HCEC 1CT (cell line): Measurements from ENCODE around the gene HMX3.
"Not testable (repeated sequence)": the region's sequence is repeated elsewhere in the genome, so short reads cannot be mapped to it uniquely, and the experiment has no call there.

Experiments used
- DNase-seq: peaks from one replicate; pipeline ENCODE4 v3.0.0-alpha.2; 2017

Gene HMX3

DNA sequence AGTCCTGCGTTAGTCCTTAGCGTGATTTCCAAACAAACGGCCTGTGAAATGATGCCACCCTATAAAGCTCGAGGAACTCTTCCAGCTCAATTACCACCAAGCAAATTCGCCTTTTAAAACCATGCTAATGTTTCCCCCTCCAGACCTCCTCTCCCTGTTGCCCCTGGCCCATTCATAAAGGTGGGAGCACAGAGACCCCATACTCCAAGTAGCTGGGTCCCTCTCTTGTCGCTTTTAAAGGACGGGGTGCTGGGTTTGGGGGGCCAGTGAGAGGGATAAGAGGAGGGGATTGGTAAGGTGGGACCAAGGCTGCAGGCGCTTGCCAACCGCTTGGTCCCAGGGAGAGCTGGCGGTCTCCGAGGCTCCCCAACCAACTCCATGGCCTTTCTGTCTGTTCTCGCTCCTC is 13.4 kb downstream of the HMX3 start:
- DNase-seq = no peak

DNA sequence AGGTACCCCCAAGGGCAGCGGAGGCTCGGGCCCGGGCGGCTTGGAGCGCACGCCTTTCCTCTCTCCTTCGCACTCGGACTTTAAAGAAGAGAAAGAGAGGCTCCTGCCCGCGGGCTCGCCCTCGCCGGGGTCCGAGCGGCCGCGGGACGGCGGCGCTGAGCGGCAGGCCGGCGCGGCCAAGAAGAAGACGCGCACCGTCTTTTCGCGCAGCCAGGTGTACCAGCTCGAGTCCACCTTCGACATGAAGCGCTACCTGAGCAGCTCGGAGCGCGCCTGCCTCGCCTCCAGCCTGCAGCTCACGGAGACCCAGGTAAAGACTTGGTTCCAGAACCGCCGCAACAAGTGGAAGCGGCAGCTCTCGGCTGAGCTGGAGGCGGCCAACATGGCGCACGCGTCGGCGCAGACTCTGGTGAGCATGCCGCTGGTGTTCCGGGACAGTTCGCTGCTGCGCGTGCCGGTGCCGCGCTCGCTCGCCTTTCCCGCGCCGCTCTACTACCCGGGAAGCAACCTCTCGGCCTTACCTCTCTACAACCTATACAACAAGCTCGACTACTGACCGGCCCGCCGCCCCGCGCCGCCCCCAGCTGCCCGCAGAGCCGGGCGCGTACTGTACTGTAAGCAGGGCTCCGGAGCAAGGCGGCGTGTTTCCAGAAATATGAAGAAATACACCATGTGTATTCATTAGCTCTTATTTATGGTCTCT is 13.9 kb downstream of the HMX3 start:
- DNase-seq = no peak

DNA sequence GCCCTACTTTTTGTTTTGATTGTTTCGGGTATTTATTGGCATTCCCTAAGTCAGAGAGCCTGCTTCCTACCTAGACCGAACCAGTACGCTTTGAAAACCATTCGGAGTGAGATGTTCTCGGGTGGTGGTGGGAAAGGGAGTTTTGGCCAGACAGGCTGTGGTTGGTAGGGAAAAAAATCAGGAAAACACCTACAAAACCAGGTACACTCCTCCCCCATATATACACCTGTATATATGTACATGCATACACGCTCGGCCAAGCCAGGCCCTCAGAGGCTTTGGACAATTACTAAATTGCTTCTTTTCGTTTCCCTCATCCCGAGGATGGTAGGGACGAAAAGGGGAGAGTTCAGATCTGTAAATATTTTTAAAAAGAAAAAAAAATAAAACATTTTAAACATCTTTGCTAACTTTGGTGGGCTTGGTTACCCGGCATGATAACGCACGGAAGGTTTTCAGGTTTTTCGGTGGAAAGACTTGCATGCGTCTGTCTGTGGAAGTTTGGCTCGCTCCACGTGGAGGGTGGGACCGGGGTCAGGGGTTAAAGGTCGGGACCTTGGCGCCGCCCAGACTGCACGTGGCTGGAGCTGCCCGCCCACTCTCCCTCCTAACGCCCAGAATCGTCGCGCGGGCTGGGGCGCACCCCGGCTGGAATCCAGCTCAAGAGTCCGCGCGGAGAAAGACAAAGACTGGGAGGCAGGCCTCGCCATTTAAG is 14.7 kb downstream of the HMX3 start:
- no peak for DNase-seq

DNA sequence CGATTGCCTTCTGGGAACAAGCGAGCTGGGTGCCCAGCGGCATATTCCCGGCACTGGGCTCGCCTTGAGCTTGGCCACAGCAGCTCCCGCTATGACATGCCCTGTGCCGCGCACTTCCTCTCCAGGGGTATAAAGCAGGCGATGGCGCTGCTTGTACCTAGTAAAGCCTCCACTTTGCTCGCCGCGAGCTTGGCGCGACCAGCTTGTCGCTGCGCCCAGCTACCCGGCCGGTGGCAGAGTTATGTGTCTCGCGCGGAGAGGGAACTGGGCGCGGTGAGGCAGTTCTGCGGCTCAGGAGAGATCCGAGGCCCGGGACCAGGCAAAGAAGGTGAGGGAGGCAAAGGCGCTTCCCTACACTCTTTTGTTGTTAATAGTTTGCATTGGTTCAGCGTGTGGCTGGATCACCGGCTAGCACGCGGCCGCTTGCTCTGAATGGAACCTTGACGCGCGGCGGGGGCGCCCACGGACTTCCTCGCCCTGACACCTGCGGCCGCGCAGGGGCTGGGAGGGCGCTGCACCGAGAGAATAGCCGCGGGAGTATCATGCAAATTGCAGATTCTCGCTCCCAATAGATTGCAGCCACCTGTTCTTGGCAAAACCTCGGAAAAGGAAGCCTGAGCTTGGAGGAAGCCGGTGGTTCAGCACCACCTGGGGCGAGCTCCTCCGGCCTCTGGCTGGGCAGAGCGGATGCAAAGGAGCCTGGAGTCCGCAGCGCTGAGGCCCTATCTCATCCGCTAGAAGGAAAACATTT is 15.4 kb downstream of the HMX3 start:
- DNase-seq = no peak

DNA sequence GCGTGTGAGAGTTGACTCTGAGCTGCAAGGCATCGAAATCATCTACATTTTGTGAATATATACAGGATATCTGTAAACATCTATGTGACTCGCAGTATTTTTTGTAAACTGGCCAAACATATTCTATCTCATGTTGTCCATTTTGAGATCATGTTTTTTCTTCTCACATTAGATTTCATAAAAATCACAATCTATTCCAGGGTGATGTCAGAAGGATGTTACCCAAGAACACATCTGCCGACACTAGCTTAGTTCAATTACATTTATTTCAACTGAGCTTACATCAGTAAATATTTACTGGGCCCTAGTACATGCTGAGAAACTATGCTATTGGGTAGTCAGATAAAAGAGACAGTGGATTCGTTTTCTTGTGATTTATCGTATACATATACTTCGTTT is 16.0 kb downstream of the HMX3 start:
- DNase-seq = no peak

DNA sequence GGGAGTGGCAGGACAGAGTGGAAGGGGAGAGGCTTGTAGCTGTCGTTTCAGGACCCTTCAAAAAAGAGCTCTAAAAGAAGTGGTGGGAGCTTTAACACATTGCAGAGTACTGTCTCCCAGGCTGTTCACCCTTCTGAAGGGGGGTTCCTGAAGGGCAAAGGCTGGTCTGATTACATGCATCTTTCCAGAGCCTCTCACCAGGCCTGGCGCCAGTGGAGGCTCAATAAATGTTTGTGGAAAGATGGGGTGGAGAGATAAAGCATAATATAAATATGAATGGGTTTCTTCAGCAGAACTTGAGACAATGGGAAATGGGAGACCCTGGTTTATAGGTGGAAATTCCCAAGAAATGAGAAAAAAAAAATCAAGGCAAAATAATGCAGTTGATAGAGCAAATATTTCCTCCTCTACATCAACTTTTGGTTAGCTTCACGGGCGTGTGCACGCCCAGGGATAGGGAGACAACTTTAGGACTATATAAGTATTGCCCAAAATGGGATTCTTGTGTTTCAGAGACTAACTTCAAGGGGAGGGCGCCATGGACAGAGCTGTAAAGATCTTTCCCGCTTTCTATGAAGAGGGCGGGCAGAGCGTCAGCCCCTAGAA is 17.8 kb downstream of the HMX3 start:
- DNase-seq = no peak

DNA sequence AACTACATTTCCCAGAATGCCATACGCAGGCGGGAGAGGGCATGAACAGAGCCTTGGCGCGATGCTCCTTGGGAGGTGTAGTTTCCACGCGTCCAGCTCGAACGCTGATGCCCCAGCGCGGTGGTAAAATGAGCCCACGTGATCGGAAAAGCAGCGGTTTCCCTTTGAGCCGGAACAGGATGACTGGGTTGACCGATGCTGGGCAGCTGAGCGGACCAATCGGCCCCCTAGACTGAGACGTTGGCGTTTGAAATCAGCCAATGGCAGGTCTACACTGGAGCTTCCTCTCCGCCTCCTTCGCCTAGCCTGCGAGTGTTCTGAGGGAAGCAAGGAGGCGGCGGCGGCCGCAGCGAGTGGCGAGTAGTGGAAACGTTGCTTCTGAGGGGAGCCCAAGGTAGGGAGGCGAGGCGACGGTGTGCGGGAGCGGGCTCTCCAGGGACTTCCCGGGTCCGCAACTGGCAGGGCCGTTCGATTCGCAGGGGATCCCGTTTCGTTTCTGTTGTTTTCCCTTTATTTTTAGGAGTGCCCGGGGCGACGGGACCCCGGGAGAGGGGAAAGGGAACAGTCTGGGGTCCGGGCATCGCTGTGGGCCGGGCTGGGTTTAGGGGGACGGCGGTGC is 18.4 kb downstream of the HMX3 start, which contains the start of gene BUB3:
Gene BUB3, plus strand, starts transcription at position 311 of the 619 bp plus-strand sequence. CDS start 516 bp downstream, outside the sequence.
- peak; percentile 100 for DNase-seq

DNA sequence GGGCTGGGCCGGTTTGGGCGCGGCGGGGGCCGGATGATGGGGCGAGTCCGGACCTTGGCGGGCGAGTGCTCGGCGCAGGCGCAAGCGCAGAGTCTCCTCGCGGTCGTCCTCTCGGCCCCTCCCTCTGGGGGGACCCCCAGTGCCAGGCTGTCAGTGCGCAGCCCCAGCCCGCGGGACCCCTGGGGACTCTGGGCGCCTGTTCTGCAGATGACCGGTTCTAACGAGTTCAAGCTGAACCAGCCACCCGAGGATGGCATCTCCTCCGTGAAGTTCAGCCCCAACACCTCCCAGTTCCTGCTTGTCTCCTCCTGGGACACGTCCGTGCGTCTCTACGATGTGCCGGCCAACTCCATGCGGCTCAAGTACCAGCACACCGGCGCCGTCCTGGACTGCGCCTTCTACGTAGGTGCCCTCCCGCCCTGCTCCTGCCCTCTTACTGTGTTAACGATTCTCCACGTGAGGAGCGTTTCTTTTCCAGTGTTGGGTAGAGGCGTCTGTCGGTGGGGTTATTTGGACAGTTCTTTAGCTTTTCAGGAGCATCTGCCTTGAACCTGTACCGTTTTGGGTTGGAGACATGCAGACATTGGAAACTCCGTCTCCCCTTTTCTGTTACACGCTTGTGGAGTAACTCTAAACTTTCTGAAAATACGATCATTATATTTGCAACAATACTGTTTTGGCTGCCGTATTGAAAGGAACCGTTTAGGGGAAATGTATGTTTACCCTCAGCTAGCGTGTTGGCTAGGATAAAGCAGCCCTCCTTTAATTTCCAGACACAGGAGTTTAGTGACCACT is 19.1 kb downstream of the HMX3 start:
- peak; percentile 52 for DNase-seq

DNA sequence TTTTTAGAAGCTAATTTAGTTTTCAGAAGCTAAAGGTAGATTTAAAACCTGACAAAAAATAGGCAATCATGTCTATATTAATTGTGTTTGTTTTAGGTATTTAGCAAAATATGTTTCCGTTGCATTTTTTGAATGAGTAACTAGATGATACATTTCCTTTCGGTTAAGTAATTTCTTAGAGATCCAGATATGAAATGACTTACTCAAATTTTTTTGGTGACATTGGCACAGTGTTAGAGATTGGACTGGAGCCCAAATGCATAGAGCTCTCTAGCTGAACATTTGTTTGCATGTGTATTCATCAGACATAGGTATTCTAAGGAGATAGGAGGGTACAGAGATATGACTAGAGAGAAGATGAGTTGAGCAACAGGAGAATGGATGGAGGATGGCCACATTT is 20.3 kb downstream of the HMX3 start:
- peak; percentile 67 for DNase-seq

DNA sequence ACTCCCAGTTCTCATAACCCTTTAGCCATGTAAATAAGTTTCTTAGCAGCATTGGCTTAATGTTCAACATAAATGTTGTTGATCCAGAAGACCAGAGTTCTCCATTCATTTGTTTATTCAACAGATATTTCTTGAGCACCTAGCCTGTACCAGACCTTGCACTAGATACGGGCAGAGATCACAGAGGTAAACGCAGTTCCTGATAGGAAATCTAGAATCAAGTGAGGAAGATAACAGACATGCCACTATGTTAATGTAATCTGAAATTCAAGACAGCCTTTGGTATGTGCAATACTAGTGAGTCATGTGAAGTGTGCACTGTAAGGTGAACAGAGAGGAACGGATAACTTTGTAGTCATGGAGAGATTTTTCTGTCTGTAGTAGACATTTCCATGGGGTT is 21.4 kb downstream of the HMX3 start:
- peak; percentile 73 for DNase-seq

DNA sequence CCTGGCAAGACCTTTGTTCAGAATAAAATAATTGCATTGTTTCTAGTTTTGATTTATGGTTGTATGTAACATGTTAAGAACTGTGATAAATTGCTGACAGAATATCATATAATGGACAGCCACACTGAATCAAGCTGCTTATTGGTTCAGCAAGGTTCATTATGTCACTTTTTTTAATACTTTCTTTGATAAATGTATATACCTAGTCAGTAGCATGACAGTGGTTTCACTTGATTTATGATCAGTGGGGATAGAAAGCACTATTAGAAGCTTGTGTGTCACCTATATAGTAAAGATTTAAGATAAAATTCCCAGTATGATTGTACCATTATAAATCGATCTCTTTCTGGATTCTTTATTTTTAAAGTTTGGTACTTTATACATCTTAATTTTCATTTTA is 22.9 kb downstream of the HMX3 start:
- no peak for DNase-seq

DNA sequence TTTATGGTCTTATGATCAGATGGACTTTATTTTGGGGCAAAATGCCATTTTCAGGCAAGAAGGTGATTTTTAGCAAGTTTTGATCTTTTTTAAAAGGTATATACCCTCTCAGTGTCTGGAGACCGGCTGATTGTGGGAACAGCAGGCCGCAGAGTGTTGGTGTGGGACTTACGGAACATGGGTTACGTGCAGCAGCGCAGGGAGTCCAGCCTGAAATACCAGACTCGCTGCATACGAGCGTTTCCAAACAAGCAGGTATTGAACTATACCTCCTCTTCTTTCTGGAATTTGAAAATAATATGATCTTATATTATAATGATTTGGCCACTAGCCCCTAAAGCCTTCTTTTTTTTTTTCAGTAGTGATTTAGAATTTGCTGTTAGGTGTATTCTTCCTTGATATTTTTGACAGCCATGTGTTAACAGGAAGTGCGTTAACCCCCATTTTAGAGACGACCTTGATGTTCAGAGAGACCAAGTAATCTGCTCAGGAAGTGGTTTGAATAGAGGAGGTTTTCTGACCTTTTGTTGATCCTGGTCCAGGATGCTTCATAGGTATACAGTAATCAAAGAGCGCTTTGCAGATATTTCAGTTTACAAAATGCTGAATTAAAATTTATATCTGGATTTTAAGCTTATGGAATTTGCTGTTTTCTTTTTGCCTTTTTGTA is 24.7 kb downstream of the HMX3 start:
- DNase-seq = no peak

DNA sequence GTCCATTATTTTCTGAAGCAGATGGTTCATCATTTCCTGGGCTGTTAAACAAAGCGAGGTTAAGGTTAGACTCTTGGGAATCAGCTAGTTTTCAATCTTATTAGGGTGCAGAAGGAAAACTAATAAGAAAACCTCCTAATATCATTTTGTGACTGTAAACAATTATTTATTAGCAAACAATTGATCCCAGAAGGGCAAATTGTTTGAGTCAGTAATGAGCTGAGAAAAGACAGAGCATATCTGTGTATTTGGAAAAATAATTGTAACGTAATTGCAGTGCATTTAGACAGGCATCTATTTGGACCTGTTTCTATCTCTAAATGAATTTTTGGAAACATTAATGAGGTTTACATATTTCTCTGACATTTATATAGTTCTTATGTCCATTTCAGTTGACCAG is 28.5 kb downstream of the HMX3 start:
- DNase-seq = no peak

DNA sequence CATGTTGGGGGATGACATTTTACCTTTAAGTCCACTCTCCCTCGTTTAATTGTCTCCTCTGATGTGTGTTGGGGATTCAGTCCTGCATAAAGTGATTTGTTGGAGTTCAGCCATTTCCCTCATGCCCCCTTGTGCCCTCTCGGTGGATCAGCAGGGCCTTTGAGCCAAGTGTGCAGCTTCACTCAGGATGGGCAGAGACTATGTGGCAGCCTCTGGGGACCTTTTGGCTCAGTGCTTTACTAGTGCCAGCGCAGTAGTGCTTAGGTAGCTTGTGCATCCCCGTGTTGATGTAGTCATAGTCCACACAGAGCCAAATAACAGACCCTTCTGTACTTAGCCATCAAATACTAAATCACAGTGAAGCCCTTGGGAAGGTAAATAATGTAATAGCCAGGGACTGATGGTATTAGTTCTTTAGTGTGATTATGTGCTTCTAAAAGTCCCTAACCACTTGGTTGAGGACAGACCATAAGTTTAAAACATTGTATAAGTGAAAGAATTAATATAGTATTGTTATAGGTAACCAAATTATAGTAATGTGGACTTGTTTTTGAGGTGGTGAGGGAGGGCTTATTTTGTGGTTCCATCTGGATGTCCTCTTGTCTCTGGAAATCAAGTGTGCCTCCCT is 29.8 kb downstream of the HMX3 start:
- no peak for DNase-seq

DNA sequence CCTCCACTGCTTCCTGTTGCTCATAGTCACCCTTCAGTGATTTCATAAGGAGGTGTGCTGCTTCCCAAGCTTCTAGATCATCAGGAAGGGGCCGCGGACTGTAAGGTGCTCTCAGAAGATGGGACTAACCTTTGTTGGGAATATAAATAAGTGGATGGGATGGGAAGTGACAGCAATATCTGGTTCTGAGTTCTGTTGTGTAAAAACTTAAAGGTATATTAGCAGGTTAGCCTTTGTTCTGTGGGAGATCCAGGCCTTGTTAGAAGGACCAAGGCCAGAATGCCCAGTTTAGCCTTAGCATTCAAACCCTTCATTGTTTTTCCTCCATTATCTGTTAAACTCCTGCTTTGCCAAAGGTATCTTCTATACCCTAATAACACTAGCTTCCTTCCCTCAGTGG is 30.8 kb downstream of the HMX3 start:
- no peak for DNase-seq

DNA sequence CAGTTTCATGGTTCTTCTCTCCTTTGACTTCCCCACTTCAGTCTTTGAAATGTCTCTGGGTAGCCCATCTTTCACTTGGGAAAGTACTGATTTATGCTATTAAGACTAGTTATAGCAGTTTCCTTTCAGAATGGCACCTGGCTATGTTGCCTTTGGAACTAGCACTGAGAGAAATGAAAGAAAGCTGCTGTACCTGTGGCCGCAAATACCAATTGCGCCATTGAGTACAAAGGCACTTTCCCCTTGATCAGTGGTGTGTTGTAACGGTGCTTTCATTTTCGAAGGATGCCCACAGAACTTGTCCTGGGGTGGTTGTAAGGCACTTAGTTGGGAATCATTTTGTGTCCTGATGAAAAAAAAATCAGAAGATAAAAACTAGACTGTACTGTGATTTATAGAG is 35.2 kb downstream of the HMX3 start:
- no peak for DNase-seq

DNA sequence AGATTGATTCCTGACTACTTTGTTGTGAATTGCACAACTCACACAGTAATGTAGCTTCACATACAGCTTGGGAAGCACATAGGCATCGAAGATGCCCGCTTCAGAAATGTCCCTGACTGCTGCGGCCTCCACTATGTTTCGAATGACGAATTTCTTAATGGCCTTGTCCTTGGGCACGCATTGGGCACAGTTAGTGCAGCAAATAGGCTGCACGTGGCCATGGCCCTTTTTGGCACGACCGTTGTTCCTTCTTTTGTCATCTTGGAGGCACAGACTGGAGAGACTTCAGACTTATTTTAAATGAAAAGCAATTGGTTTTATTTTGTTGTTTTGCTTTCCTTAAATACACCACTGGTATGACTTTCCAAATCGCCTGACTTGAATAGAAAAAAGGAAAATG is 35.8 kb downstream of the HMX3 start:
- DNase-seq = not testable (repeated sequence)

DNA sequence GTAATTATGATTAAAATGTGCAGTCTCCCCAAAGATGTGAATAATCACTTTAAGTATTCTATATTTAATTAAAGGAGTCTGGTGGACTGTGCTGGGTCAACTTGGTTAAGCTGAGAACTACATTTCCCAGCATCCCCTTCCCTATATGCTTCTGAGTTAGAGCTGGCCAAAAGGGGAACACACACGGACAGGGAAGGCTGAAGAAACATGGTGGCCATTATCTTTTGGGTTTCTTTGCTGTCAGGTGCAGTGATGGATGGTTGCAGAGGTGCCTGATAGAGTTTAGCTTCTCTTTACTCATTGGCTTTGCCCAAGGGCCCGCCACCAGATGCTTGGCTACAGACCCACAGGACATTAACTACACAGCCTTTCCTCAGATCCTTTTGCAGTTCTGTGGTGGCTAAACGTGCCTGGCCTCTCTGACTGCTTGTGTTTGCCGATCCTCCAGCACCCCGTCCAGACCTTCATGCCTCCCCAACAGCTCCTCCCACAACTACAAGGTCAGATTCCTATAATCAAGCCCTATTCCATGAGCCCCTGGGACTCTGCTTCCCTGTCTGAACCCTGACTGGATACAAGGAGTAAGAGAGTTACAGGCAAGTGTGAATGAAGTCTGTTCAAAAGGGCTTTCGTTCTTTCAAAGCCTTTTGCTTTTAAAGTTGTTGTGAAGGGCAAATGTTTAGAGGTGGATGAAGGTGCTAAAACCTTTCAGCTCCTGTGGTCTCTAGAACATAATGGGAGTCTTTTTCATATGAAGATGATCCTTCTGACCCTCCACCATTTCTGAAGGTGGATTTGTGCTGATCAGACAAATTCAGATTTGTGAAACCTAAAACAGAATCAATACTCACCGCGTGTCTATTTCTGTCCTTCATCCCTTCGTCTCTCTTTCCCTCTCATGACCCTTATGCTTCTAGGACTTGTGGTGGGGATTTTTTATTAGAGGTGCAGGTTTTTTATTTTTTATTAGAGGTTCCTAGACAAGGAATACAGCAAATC is 39.9 kb downstream of the HMX3 start:
- no peak for DNase-seq

DNA sequence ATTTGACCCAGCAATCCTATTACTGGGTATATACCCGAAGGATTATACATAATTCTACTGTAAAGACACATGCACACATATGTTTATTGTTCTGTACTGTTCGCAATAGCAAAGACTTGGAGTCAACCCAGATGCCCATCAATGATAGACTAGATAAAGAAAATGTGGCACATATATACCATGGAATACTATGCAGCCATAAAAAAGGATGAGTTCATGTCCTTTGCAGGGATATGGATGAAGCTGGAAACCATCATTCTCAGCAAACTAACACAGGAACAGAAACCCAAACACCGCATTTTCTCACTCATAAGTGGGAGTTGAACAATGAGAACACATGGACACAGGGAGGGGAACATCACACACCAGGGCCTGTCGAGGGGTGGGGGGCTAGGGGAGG is 42.6 kb downstream of the HMX3 start:
- not testable (repeated sequence) for DNase-seq
